ENCODE results near the gene C1orf116. TPM values are rescaled to one million over a fixed set of nuclear protein-coding genes. Genes with fewer than 3 reads are reported as not detected.
"Not testable (repeated sequence)": the region's sequence is repeated elsewhere in the genome, so short reads cannot be mapped to it uniquely, and the experiment has no call there.

The C1orf116 gene
- total RNA-seq, 1 donor from 2014 or later = not detected

GRCh38 chr1:207060596-207060995 lies 28.0 kb upstream of the C1orf116 start:
- intact Hi-C loops (cut with micrococcal nuclease) = no loop called here

- intact Hi-C loops (cut with micrococcal nuclease) = loop anchor here (10.0 kb wide), 1 partner anchor 805 kb away; no protein-coding TSS in a partner anchor
These were observed 27.3 kb upstream of the C1orf116 start for GRCh38 chr1:207059881-207060280.

- intact Hi-C loops (cut with micrococcal nuclease) = loop anchor here (10.0 kb wide), 1 partner anchor 806 kb away; no protein-coding TSS in a partner anchor
These were observed 26.6 kb upstream of the C1orf116 start for GRCh38 chr1:207058878-207059867.

- intact Hi-C loops (cut with micrococcal nuclease) = loop anchor here (10.0 kb wide), 1 partner anchor 807 kb away; no protein-coding TSS in a partner anchor
These were observed 25.7 kb upstream of the C1orf116 start for GRCh38 chr1:207058252-207058651.

- intact Hi-C loops (cut with micrococcal nuclease) = loop anchor here (10.0 kb wide), 1 partner anchor 808 kb away; no protein-coding TSS in a partner anchor
These were observed 24.1 kb upstream of the C1orf116 start for GRCh38 chr1:207056673-207057072.

GRCh38 chr1:207055386-207056001 lies 22.9 kb upstream of the C1orf116 start:
- intact Hi-C loops (cut with micrococcal nuclease) = loop anchor here (10.0 kb wide), 1 partner anchor 809 kb away; no protein-coding TSS in a partner anchor

GRCh38 chr1:207054491-207054890 lies 21.9 kb upstream of the C1orf116 start:
- intact Hi-C loops (cut with micrococcal nuclease) = loop anchor here (5.0 to 10.0 kb wide), 7 partner anchors 237 to 1842 kb away; partner anchors contain the start of genes CD46 and DSTYK

- intact Hi-C loops (cut with micrococcal nuclease) = loop anchor here (1.0 to 10.0 kb wide), 10 partner anchors 236 to 1841 kb away; partner anchors contain the start of genes CD46, CD55, DSTYK and DYRK3
These were observed 20.6 kb upstream of the C1orf116 start, which contains the start of gene PFKFB2 for GRCh38 chr1:207052911-207053769. Gene PFKFB2, plus strand, starts transcription at chr1:207053275. Its CDS starts 1,443 bp downstream, at chr1:207054718.

GRCh38 chr1:207051191-207051943 lies 18.8 kb upstream of the C1orf116 start, which contains the start of gene YOD1:
Gene YOD1, minus strand, starts transcription at chr1:207051208. Its CDS starts 178 bp downstream, at chr1:207051030.
- intact Hi-C loops (cut with micrococcal nuclease) = loop anchor here (2.0 to 10.0 kb wide), 9 partner anchors 129 to 1839 kb away; partner anchors contain the start of genes CD46 and DSTYK

GRCh38 chr1:207050480-207051190 lies 18.1 kb upstream of the C1orf116 start:
- intact Hi-C loops (cut with micrococcal nuclease) = loop anchor here (1.0 to 10.0 kb wide), 14 partner anchors 28 to 1838 kb away; partner anchors contain the start of genes CD46 and DSTYK

GRCh38 chr1:207049974-207050391 lies 17.4 kb upstream of the C1orf116 start:
- intact Hi-C loops (cut with micrococcal nuclease) = loop anchor here (1.0 to 10.0 kb wide), 14 partner anchors 28 to 1838 kb away; partner anchors contain the start of genes CD46 and DSTYK

GRCh38 chr1:207049514-207049913 lies 17.0 kb upstream of the C1orf116 start:
- intact Hi-C loops (cut with micrococcal nuclease) = no loop called here

- intact Hi-C loops (cut with micrococcal nuclease) = no loop called here
These were observed 16.5 kb upstream of the C1orf116 start for GRCh38 chr1:207049054-207049453.

GRCh38 chr1:207048041-207048440 lies 15.5 kb upstream of the C1orf116 start:
- intact Hi-C loops (cut with micrococcal nuclease) = no loop called here

GRCh38 chr1:207047505-207047904 lies 14.9 kb upstream of the C1orf116 start:
- intact Hi-C loops (cut with micrococcal nuclease) = no loop called here

- intact Hi-C loops (cut with micrococcal nuclease) = no loop called here
These were observed 12.9 kb upstream of the C1orf116 start for GRCh38 chr1:207045453-207045852.

GRCh38 chr1:207041397-207041796 lies 8.8 kb upstream of the C1orf116 start:
- intact Hi-C loops (cut with micrococcal nuclease) = not testable (repeated sequence)

GRCh38 chr1:207040181-207040533 lies 7.6 kb upstream of the C1orf116 start:
- intact Hi-C loops (cut with micrococcal nuclease) = no loop called here
